GM12892 (cell line): ENCODE data around the gene ATP2A3.

Experiments used
- POLR2A ChIP-seq: IDR thresholded peaks from 2 replicates; pipeline ENCODE4 v1.6.1; 2011; ENCODE audit warnings: low read depth, low read length, control low read depth
- TAF1 ChIP-seq: IDR thresholded peaks from 2 replicates; pipeline ENCODE4 v1.6.1; 2011; ENCODE audit warnings: low read depth, mild to moderate bottlenecking, control low read depth, low read length, borderline replicate concordance

DNA sequence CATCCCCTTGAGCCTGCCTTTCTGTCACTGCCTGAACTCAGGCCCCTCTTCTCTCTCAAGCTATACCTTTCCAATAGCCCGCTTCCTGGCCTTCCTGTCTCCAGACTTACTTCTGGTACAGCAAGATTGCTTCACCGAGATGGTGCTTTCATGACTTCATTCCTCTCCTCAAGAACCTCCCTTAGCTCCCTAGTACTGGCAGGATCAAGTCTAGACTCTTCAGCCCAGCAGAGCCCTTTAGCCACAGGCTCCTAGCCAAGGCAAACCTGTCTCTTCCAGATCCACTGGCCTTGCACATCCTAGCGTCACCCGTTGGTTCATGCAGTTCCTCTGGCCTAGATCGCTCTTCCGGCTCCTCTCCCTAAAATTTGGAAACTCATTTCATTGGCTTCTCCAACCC lies 6.4 kb upstream of the ATP2A3 start:
- TF ChIP-seq POLR2A, result no peak
- TF ChIP-seq TAF1, result no peak
